GM23338 (cell line): Measurements from ENCODE around the gene CDH12. TPM values are rescaled to one million over a fixed set of nuclear protein-coding genes. Genes with fewer than 3 reads are reported as not detected.

Experiments used
- ATAC-seq: fragments of 200-7000 bp; cut with Tn5 transposase; 3 replicates; pipeline ENCODE4 v1.9.1; 2020
- DNase-seq: peaks from one replicate; pipeline ENCODE4 v3.0.0-alpha.2; 2015; ENCODE audit warnings: low spot score
- H2AFZ ChIP-seq: fragments of 200-600 bp; sonication (generic); 2 replicates; pipeline ENCODE4 v1.8.0; 2016; ENCODE audit warnings: antibody characterized with exemption, mild to moderate bottlenecking, moderate library complexity
- H3F3A ChIP-seq: fragments of 200-600 bp; sonication (generic); replicated peaks from 2 replicates; pipeline ENCODE4 v1.8.0; 2017; ENCODE audit warnings: antibody characterized with exemption, mixed run types, low read depth
- H3K27ac ChIP-seq: fragments of 200-600 bp; sonication (generic); 2 replicates; pipeline ENCODE4 v1.6.1; 2016; ENCODE audit warnings: low read depth
- H3K27me3 ChIP-seq: fragments of 200-600 bp; sonication (generic); 2 replicates; pipeline ENCODE4 v1.8.0; 2016; ENCODE audit warnings: mild to moderate bottlenecking, mixed run types, moderate library complexity; ENCODE audit not compliant: insufficient read depth
- H3K36me3 ChIP-seq: fragments of 200-600 bp; sonication (generic); 2 replicates; pipeline ENCODE4 v1.8.0; 2016; ENCODE audit warnings: mild to moderate bottlenecking; ENCODE audit not compliant: insufficient read depth
- H3K4me1 ChIP-seq: fragments of 200-600 bp; sonication (generic); 2 replicates; pipeline ENCODE4 v1.8.0; 2016; ENCODE audit warnings: mild to moderate bottlenecking, moderate library complexity; ENCODE audit not compliant: insufficient read depth
- H3K4me2 ChIP-seq: fragments of 200-600 bp; sonication (generic); 2 replicates; pipeline ENCODE4 v1.7.1; 2017; ENCODE audit warnings: mixed run types
- H3K4me3 ChIP-seq: fragments of 200-600 bp; sonication (generic); 2 replicates; pipeline ENCODE4 v1.6.1; 2016; ENCODE audit warnings: mixed run types
- H3K79me2 ChIP-seq: fragments of 200-600 bp; sonication (generic); replicated peaks from 2 replicates; pipeline ENCODE4 v1.8.0; 2017; ENCODE audit warnings: mild to moderate bottlenecking; ENCODE audit not compliant: insufficient read depth
- H3K9me2 ChIP-seq: fragments of 200-600 bp; sonication (generic); 2 replicates; pipeline ENCODE4 v1.8.0; 2017; ENCODE audit not compliant: insufficient read depth
- H4K20me1 ChIP-seq: fragments of 200-600 bp; sonication (generic); replicated peaks from 2 replicates; pipeline ENCODE4 v1.8.0; 2017; ENCODE audit warnings: mild to moderate bottlenecking; ENCODE audit not compliant: insufficient read depth
- H3K27ac Mint-ChIP-seq: 2 replicates; pipeline ENCODE4 v1.8.0; 2020; ENCODE audit warnings: inconsistent platforms, mild to moderate bottlenecking, moderate library complexity, mixed read lengths
- H3K27me3 Mint-ChIP-seq: 3 replicates; pipeline ENCODE4 v1.8.0; 2022; ENCODE audit warnings: low read depth, mild to moderate bottlenecking, moderate library complexity, mixed read lengths, inconsistent platforms; ENCODE audit not compliant: insufficient read depth, poor library complexity
- H3K36me3 Mint-ChIP-seq: 3 replicates; pipeline ENCODE4 v1.8.0; 2021; ENCODE audit warnings: low read depth, mild to moderate bottlenecking, inconsistent platforms, moderate library complexity, mixed read lengths
- H3K4me1 Mint-ChIP-seq: 3 replicates; pipeline ENCODE4 v1.8.0; 2020; ENCODE audit warnings: mild to moderate bottlenecking, inconsistent platforms, mixed read lengths
- H3K4me3 Mint-ChIP-seq: 3 replicates; pipeline ENCODE4 v1.8.0; 2021; ENCODE audit warnings: moderate library complexity, mild to moderate bottlenecking, inconsistent platforms, mixed read lengths
- H3K9me3 Mint-ChIP-seq: 3 replicates; pipeline ENCODE4 v1.8.0; 2020; ENCODE audit warnings: moderate library complexity, mild to moderate bottlenecking, inconsistent platforms, mixed read lengths
- CREB1 ChIP-seq: fragments of 250-450 bp; sonication (Bioruptor Pico); IDR thresholded peaks from 2 replicates; pipeline ENCODE4 v1.5.0; 2020; ENCODE audit warnings: low read depth, mild to moderate bottlenecking, moderate library complexity
- CTCF ChIP-seq, 2 experiments: fragments of 200-600 bp in 1 of 2; sonication (generic) in 1 of 2; conservative IDR thresholded peaks; 2 replicates each; pipeline versions ENCODE4 v1.5.1 to v1.6.1; 2016 to 2017; ENCODE audit warnings: antibody characterized with exemption in 2 of 2, low read depth in 2 of 2, mild to moderate bottlenecking in 2 of 2, moderate library complexity in 1 of 2
- ETS1 ChIP-seq: IDR thresholded peaks from 2 replicates; pipeline ENCODE4 v1.6.1; 2016; ENCODE audit warnings: antibody characterized with exemption
- EZH2 ChIP-seq: fragments of 200-600 bp; sonication (generic); IDR thresholded peaks from one replicate; pipeline ENCODE4 v1.8.0; 2017; ENCODE audit warnings: antibody characterized with exemption, mild to moderate bottlenecking, low read depth; ENCODE audit not compliant: unreplicated experiment
- EZH2phosphoT487 ChIP-seq: fragments of 200-600 bp; sonication (generic); IDR thresholded peaks from one replicate; pipeline ENCODE4 v1.8.1; 2018; ENCODE audit warnings: antibody characterized with exemption; ENCODE audit not compliant: unreplicated experiment
- NANOG ChIP-seq: IDR thresholded peaks from 2 replicates; pipeline ENCODE4 v1.6.1; 2016; ENCODE audit warnings: antibody characterized with exemption, borderline replicate concordance
- STAT1 ChIP-seq: IDR thresholded peaks from one replicate; pipeline ENCODE4 v1.6.1; 2016; ENCODE audit warnings: antibody characterized with exemption; ENCODE audit not compliant: unreplicated experiment
- ZNF114 ChIP-seq: fragments of 250-450 bp; sonication (Bioruptor Pico); IDR thresholded peaks from 2 replicates; pipeline ENCODE4 v1.5.0; 2020; ENCODE audit warnings: mild to moderate bottlenecking, moderate library complexity
- polyA plus RNA-seq: library from polyadenylated mRNA; unstranded; fragments of >200 nt; fragmentation: Nextera tagmentation; extraction: Ambion mirVana; gene quantifications from 2 replicates; pipeline ENCODE4 v1.2.1, GENCODE V29; 2016
- total RNA-seq: library from RNA; depleted of rRNA; stranded (reverse); fragments of >200 nt; shearing (Covaris generic); gene quantifications from 2 replicates; pipeline ENCODE4 v1.2.3, GENCODE V29; 2014

Gene CDH12
- total and polyA plus RNA-seq, 2 experiments from 2014 or later = not detected

GRCh38 chr5:22899341-22899740, 46.2 kb upstream of the CDH12 start:
- Mint-ChIP-seq H3K9me3 (peaks cover 12% of the 10 kb centered on the region; the same call in 2 of the 3 replicates), H3K27ac (no peak overlapping the region), H3K4me3 (no peak overlapping the region), H3K27me3 (peaks cover 5% of the 10 kb centered on the region), H3K4me1 (no peaks in the 10 kb centered on the region), H3K36me3 (0 out of 3 replicates have a peak, but pooled peaks cover 4% of the 10 kb centered on the region)
- TF ChIP-seq ZNF114 = no peak
- no peak for TF ChIP-seq EZH2phosphoT487
- no peak for TF ChIP-seq STAT1
- TF ChIP-seq EZH2 = no peak
- TF ChIP-seq CREB1 (CRISPR knock-in tag) = no peak
- no peak for TF ChIP-seq CTCF (conservative IDR thresholded peaks at IDR 0.05; ENCODE audit: low read depth in 2 of 2)
- no peak for TF ChIP-seq NANOG
- no peak for DNase-seq
- no peak overlapping the region for H3K4me2 ChIP-seq
- H4K20me1 ChIP-seq = no peaks in the 10 kb centered on the region
- no peaks in the 10 kb centered on the region for H3K9me2 ChIP-seq
- no peak overlapping the region for H3K4me3 ChIP-seq
- H3K27me3 ChIP-seq = no peaks in the 10 kb centered on the region
- no peak overlapping the region for H2AFZ ChIP-seq
- H3K79me2 ChIP-seq = no peaks in the 10 kb centered on the region
- H3K36me3 ChIP-seq = no peaks in the 10 kb centered on the region
- ATAC-seq = no peak
- H3K4me1 ChIP-seq = no peaks in the 10 kb centered on the region
- no peak overlapping the region for H3K27ac ChIP-seq
- no peaks in the 10 kb centered on the region for H3F3A ChIP-seq

- Histone ChIP-seq H3K27ac (no peak overlapping the region), H3F3A (no peaks in the 10 kb centered on the region), H3K4me1 (no peaks in the 10 kb centered on the region), H3K27me3 (no peaks in the 10 kb centered on the region), H3K79me2 (no peaks in the 10 kb centered on the region), H3K36me3 (no peaks in the 10 kb centered on the region), H3K4me2 (no peak overlapping the region), H4K20me1 (no peaks in the 10 kb centered on the region), H3K9me2 (no peaks in the 10 kb centered on the region), H3K4me3 (no peak overlapping the region), H2AFZ (no peak overlapping the region)
- Mint-ChIP-seq H3K27me3 (peaks cover 5% of the 10 kb centered on the region), H3K36me3 (0 out of 3 replicates have a peak, but pooled peaks cover 4% of the 10 kb centered on the region), H3K4me3 (no peak overlapping the region), H3K4me1 (no peaks in the 10 kb centered on the region), H3K27ac (no peak overlapping the region), H3K9me3 (peaks cover 6% of the 10 kb centered on the region; the same call in 2 of the 3 replicates)
- TF ChIP-seq ETS1 (no peak), CTCF (conservative IDR thresholded peaks at IDR 0.05; ENCODE audit: low read depth in 2 of 2) (no peak)
- ATAC-seq = no peak
- no peak for DNase-seq
Observed at GRCh38 chr5:22896152-22896551, 43.0 kb upstream of the CDH12 start.
